Uterus (tissue), 4 donors: ENCODE measurements around the gene ZIM2. TPM values are rescaled to one million over a fixed set of nuclear protein-coding genes. Genes with fewer than 3 reads are reported as not detected.

Experiments
- DNase-seq, 2 donors: peaks; one replicate each; pipeline ENCODE4 v3.0.0-alpha.2; 2019 to 2020
- H3K27ac ChIP-seq, 2 donors: fragments of 200-600 bp; sonication (generic); 1 replicate in 1 of 2; 2 replicates in 1 of 2; pipeline ENCODE4 v1.5.1; 2016 to 2018
- H3K27me3 ChIP-seq, 2 donors: fragments of 200-600 bp; sonication (generic); one replicate each; pipeline ENCODE4 v1.5.1; 2018 to 2019; ENCODE audit warnings: control low read depth in 1 of 2
- H3K36me3 ChIP-seq, 2 donors: fragments of 200-600 bp; sonication (generic); one replicate each; pipeline ENCODE4 v1.5.1; 2019; ENCODE audit warnings: control low read depth in 1 of 2
- H3K4me1 ChIP-seq, 2 donors: fragments of 200-600 bp; sonication (generic); one replicate each; pipeline ENCODE4 v1.5.1; 2018 to 2019; ENCODE audit warnings: control low read depth in 1 of 2
- H3K4me3 ChIP-seq, 2 donors: fragments of 200-600 bp; sonication (generic); 1 replicate in 1 of 2; 2 replicates in 1 of 2; pipeline ENCODE4 v1.5.1; 2018 to 2019; ENCODE audit warnings: mild to moderate bottlenecking in 1 of 2
- H3K9me3 ChIP-seq, 2 donors: fragments of 200-600 bp; sonication (generic); one replicate each; pipeline ENCODE4 v1.5.1; 2019; ENCODE audit warnings: control low read depth in 1 of 2
- CTCF ChIP-seq, 4 experiments: fragments of 200-600 bp in 2 of 4; fragments of 450-650 bp in 2 of 4; sonication (generic) in 2 of 4; IDR thresholded peaks; one replicate each; pipeline ENCODE4 v1.5.1; 2016 to 2019; ENCODE audit warnings: antibody characterized with exemption in 4 of 4, mild to moderate bottlenecking in 2 of 4, moderate library complexity in 1 of 4
- POLR2A ChIP-seq, 2 donors: fragments of 450-650 bp; IDR thresholded peaks; one replicate each; pipeline ENCODE4 v1.6.1; 2016; ENCODE audit warnings: antibody characterized with exemption in 2 of 2, mild to moderate bottlenecking in 1 of 2, moderate library complexity in 1 of 2
- intact Hi-C: fragments of 100-400 bp; cut with DNase I; formaldehyde crosslinking; loops from one replicate; pipeline ENCODE4 v1.15.1; 2023; ENCODE audit warnings: low total_unique reads
- total RNA-seq, 4 donors: library from RNA; depleted of rRNA in 3 of 4; stranded (reverse); fragments of >200 nt in 3 of 4; gene quantifications; one replicate each; pipeline versions ENCODE4 v1.1.0 to v1.2.4, GENCODE V29; 2014 to 2023
- donor health status: DM: yes; HTN: yes; CAD: no.

The ZIM2 gene
- total RNA-seq, 4 donors from 2014 or later: 4.9 to 6.0 TPM; not detected in 2

- no peaks in the 10 kb centered on the region for H3K9me3 ChIP-seq
- H3K4me1 ChIP-seq: no peaks in the 10 kb centered on the region
- H3K27me3 ChIP-seq: no peaks in the 10 kb centered on the region
- no peak overlapping the region for H3K4me3 ChIP-seq
- H3K36me3 ChIP-seq: no peaks in the 10 kb centered on the region
- intact Hi-C loops: no loop called here
- no peak overlapping the region for H3K27ac ChIP-seq
- TF ChIP-seq POLR2A (IDR thresholded peaks at IDR 0.05) (no peak), CTCF (IDR thresholded peaks at IDR 0.05) (no peak)
- DNase-seq: no peak
Measured at GRCh38 chr19:56759531-56759930, 81.0 kb downstream of the ZIM2 start.

GRCh38 chr19:56751078-56751489 is 89.4 kb downstream of the ZIM2 start:
- Histone ChIP-seq H3K27me3 (no peaks in the 10 kb centered on the region), H3K4me3 (no peak overlapping the region), H3K27ac (no peak overlapping the region), H3K4me1 (no peaks in the 10 kb centered on the region), H3K36me3 (no peaks in the 10 kb centered on the region), H3K9me3 (no peaks in the 10 kb centered on the region)
- TF ChIP-seq POLR2A (IDR thresholded peaks at IDR 0.05) (no peak), CTCF (IDR thresholded peaks at IDR 0.05) (no peak)
- DNase-seq: peak in 1 of 2 donors; percentile 18
- intact Hi-C loops: loop anchor here (5.0 kb wide), 1 partner anchor 346 kb away; no protein-coding TSS in a partner anchor

- H3K4me3 ChIP-seq: no peak overlapping the region
- TF ChIP-seq CTCF (IDR thresholded peaks at IDR 0.05) (no peak), POLR2A (IDR thresholded peaks at IDR 0.05) (no peak)
- no peaks in the 10 kb centered on the region for H3K27me3 ChIP-seq
- no peak overlapping the region for H3K27ac ChIP-seq
- intact Hi-C loops: loop anchor here (5.0 kb wide), 1 partner anchor 347 kb away; no protein-coding TSS in a partner anchor
- H3K9me3 ChIP-seq: no peaks in the 10 kb centered on the region
- H3K4me1 ChIP-seq: no peaks in the 10 kb centered on the region
- no peak for DNase-seq
- H3K36me3 ChIP-seq: no peaks in the 10 kb centered on the region
Measured at GRCh38 chr19:56750658-56751057, 89.9 kb downstream of the ZIM2 start.

GRCh38 chr19:56748378-56748777 is 92.1 kb downstream of the ZIM2 start:
- Histone ChIP-seq H3K36me3 (no peaks in the 10 kb centered on the region), H3K4me3 (no peak overlapping the region), H3K4me1 (no peaks in the 10 kb centered on the region), H3K27ac (no peak overlapping the region), H3K27me3 (no peaks in the 10 kb centered on the region), H3K9me3 (no peaks in the 10 kb centered on the region)
- peak in 1 of 2 donors; percentile 34 for DNase-seq
- intact Hi-C loops: no loop called here
- TF ChIP-seq CTCF (IDR thresholded peaks at IDR 0.05) (peak; percentile 51 to 81 (median 68)), POLR2A (IDR thresholded peaks at IDR 0.05) (no peak)

GRCh38 chr19:56746367-56746766 is 94.2 kb downstream of the ZIM2 start:
- DNase-seq: no peak
- H3K4me3 ChIP-seq: no peak overlapping the region
- intact Hi-C loops: no loop called here

More at GRCh38 chr19:56746367-56746766, 94.2 kb downstream of the ZIM2 start:
- TF ChIP-seq POLR2A (IDR thresholded peaks at IDR 0.05) (no peak), CTCF (IDR thresholded peaks at IDR 0.05) (no peak)
- Histone ChIP-seq H3K9me3 (no peaks in the 10 kb centered on the region), H3K27ac (no peak overlapping the region), H3K4me1 (no peaks in the 10 kb centered on the region), H3K36me3 (no peaks in the 10 kb centered on the region), H3K27me3 (no peaks in the 10 kb centered on the region)
